GM21528 (cell line): Measurements from ENCODE around the gene NTM.

Experiments used
- ATAC-seq: cut with Tn5 transposase; IDR thresholded peaks from one replicate; pipeline ENCODE4 v1.9.1; 2021; ENCODE audit warnings: mild to moderate bottlenecking, moderate library complexity; ENCODE audit not compliant: unreplicated experiment, low FRiP score

Gene NTM

DNA sequence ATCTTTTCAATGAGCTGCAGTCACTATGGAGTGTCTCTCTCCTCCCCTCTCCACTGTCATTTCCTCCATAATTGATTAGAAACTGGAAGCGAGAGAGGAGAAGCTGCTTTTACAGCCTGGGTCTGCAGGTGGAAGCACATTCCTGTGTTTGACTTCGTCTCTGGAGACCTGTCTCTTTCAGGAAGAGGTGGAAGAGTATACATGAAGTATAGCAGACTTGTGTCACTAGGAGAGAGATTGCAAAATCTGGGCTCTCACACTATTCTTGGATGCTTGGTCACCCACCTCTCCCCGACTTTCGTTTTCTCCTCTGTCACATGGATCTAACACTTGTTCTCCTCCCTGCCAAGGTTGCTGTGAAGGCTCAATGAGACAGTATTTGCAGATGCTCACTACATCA is 323.3 kb downstream of the NTM start:
- no peak for ATAC-seq

DNA sequence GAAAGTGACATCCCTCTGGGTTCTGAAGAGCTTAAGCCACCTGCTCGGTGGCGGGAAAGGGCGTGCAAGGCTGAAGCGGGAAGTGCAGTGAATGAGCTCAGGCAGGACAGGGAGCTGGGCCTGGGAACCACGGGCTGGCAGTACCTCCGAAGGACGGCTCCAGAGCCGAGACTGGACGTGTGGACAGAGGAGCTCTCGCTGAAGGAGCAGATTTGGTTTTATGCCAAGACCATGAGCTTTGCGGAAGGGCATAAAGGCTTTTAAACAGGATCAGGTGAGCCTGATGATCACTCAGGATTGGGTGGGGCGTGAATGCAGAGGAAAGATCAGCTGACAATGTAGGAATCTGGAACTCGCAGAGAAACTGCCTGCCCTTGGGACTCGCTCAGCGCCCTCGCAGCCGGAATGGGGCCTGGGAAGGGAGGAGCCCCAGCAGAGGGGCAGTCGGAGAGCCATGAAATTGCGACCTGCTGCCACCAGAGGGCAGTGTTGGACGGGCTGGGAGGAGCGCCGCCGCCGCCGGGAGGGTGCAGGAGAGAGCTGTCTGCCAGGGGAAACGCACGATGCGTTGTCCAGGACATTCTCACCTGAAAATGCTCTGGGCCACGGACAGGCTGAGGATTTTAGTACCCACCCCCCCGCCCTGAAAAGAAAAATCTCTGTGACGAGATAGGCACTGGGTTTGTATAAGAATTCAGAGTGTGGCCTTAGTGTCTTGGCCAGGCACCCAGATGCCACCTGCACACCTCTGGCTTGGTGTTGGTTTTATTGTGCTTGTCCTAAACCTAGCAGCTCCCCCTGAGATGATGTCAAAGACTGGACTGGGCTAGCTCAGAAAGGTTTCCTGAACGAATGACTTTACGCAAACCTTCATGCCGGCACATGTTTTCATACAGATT is 324.4 kb downstream of the NTM start:
- peak; percentile 89 for ATAC-seq

DNA sequence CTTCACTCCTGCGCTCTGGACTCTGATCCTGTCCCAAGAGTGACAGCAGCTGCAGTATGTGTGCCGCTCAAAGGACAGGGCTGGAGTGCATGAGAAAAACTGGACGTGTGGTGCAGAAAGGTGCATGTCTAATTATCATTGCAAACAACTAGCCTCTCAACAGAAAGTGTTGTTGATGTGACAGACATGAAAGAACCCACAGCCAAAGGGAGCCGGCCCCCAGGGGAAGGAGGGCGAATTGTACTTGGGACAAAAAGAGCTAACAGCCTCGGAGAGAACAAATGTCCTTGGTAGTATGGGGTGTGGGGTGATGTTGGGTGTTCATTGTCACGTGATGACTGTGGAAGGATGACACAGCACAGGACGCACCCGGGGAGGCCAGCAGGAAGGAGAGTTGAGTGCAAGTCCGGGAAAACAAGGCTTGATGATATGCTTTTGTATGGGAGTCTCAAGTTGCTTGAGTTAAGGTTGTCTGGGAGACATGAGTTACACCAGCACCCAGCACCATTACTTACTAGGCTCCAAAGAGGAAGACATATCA is 325.5 kb downstream of the NTM start:
- no peak for ATAC-seq

GRCh38 chr11:131696690-131697089 is 326.3 kb downstream of the NTM start:
- ATAC-seq: no peak

DNA sequence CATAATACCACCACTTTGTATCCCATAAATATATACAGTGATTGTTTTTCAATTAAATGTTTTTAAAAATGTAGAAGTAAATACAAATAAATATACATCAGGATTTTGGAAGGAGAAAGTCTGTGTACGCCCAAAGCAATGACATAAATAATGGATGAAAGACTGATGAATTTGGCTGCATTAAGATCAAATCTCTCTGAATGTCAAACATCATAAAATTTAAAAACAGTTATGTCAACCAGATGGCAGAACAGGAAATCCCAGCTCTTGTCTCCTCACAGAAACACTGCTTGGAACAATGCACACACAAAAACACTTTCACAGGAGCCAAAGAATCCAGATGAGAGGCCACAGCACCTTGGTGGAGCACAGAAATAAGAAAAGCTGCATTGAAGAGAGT is 332.9 kb downstream of the NTM start:
- ATAC-seq: no peak

- no peak for ATAC-seq
Observed at GRCh38 chr11:131704682-131705081, 334.3 kb downstream of the NTM start.

GRCh38 chr11:131710511-131710910 is 340.1 kb downstream of the NTM start:
- no peak for ATAC-seq

- ATAC-seq: no peak
Observed at GRCh38 chr11:131712897-131713296, 342.5 kb downstream of the NTM start.

- no peak for ATAC-seq
Observed at GRCh38 chr11:131713529-131714134, 343.2 kb downstream of the NTM start.

DNA sequence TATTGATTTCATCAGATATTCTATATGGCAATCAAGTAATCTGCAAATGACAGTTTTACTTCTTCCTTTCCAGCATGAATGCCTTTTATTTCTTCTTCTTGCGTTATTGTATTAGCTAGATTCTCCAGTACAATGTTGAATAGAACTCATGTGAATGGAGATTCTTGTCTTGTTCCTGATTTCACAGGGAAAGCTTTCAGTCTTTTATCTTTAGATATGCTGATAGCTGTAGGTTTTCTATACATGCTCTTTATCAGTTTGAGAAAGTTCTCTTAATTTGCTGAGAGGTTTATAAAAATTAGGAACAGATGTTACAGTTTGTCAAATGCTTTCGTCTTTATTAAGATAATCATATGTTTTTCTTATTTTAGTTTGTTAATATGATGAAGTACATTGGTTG is 347.2 kb downstream of the NTM start:
- ATAC-seq: no peak

- ATAC-seq: no peak
Observed at GRCh38 chr11:131723088-131723487, 352.7 kb downstream of the NTM start.

GRCh38 chr11:131724436-131724975 is 354.1 kb downstream of the NTM start:
- no peak for ATAC-seq

- no peak for ATAC-seq
Observed at GRCh38 chr11:131734871-131735270, 364.5 kb downstream of the NTM start.

DNA sequence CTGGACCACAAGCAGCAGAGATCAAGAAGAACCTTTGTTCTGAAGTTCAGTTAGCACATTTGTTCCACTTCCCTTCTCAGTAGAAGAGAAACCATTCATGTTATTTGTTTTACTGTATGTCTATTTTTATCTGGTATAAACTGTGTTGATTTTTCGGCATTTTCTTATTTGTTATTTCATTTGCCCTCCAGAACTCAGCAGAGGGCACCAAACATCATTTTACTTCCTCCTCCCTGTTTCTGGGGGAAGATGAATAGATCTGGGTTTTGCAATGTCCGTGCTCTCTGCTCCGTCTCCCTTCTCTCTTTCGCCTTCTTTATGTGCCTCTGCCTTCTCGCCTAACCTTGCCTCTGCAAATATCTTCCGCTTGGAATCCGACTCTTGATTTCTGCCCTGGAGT is 366.9 kb downstream of the NTM start:
- no peak for ATAC-seq

DNA sequence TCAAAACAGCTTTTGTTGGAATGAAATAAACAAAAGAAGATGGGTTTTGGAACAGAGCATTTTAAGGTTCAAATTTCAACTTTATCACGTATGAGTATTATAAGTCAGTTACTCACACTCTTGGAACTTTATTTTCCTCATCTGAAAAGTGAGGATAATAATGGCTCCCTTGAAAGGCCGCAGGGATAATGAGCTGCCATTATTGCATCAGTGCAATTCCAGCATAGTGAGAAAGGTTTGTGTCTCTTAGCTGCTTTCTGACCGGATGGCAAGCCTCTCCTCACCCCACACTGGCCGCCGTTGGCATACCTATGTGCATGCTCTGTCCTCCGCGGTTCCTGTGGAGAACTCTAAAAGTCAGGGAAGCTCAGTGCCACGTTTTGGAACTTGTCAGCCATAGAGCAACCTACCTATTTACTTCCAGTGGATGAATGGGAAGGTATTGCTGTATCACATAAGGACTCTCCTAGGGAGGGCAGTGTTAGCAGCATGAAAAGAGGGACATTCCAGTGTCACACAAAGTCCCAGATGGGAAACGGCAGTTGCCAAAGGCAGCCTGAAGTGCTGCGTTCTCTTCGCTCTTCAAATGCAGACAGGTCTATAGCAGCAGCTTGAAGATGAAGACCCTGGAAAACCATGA is 368.9 kb downstream of the NTM start:
- no peak for ATAC-seq

GRCh38 chr11:131744847-131745246 is 374.4 kb downstream of the NTM start:
- no peak for ATAC-seq

- ATAC-seq: no peak
Observed at GRCh38 chr11:131745405-131745804, 375.0 kb downstream of the NTM start.

DNA sequence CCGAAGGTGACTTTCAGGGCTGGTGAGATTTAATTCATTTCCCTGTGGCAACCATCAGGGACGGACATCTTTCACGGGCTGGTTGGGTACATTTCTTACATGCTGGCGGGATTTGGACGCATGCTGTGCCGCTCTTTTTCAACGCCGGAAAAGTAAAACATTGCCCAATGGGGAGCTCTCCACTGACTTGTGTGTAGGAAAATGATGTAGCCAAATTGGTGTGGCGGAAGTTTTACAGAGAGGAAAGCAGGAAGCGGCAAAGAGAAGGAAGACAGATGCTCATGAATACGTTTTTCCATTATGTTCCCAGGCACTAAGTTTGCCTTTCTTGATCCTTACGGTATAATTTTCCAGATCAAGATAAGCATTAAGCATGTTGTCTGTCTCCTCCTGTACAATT is 375.8 kb downstream of the NTM start:
- no peak for ATAC-seq

DNA sequence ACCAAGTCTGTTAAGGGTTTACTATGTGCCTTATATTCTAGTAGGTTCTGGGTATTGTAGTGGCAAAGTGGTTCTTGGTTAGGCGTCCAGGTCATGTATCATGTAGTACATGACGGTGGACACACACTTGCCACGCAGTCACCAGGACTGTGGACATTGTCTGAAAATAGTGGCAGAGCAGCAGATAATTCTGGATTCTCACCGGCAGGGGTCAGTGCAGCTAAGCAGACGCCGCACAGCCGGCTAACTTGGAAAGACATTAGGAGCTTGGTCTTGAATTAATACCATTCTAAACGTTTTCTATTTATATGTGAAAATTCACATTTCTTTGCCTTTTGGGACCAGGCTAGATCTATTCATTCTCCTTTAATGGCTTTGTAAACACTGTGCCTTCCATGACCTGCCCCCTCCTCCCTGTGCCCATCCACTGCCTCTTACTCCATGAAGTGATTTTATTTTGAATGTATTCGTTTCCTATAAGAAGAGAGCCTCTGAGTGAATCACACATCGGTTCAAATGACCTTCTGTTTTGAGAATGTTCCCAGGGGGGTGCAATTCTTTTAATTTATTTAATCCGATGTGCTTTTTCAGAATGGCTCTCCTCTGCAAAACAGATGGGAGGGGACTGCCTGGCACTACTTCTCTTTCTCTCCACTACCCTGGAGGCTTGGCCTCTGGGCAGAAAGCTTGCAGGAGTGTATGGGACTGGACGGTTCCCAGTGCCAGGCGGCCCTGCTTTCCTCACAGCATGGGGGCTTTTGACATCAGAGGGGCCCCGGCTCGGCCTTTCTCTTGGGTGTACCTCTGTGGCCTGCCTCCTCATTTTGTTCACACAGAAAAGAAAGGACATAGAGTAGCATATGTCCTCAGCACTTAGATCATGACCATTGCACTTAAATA is 378.0 kb downstream of the NTM start:
- ATAC-seq: peak; percentile 83

GRCh38 chr11:131749101-131749500 is 378.7 kb downstream of the NTM start:
- no peak for ATAC-seq
